Stimulated activated CD4-positive, alpha-beta T cell treated with anti-CD3 and anti-CD28 coated beads, Interleukin-2, amount 100 ng/mL, for 24 hours (primary cell): ENCODE data around the gene CYCS.
"Not testable (repeated sequence)": the region's sequence is repeated elsewhere in the genome, so short reads cannot be mapped to it uniquely, and the experiment has no call there.

Experiments used
- DNase-seq, 2 donors: peaks; one replicate each; pipeline ENCODE4 v3.0.0-alpha.2; 2020

The CYCS gene

GRCh38 chr7:25118048-25118753 lies 6.9 kb downstream of the CYCS start:
- DNase-seq: no peak

GRCh38 chr7:25117226-25118047 lies 7.6 kb downstream of the CYCS start:
- no peak for DNase-seq

DNA sequence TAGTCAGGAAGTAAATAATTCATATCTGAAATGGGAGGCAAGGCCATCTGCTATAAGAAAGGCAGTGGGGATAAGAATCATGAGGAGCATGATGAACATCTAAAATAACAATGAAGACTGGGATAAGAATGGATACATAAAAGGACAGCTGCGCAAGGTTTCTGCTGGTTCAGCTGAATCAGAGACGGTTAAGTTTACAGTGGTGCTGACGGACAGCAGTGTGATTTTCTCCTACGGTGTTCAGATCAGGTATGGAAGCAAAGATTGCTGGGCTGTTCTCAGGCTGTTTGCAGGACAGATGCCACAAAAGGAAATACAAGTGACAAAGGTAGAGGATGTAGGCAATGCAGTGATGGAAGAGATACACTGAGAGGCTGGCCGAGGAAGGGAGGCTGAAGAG lies 8.4 kb downstream of the CYCS start:
- DNase-seq: no peak

- not testable (repeated sequence) for DNase-seq
Measured at GRCh38 chr7:25110514-25110913, 14.5 kb downstream of the CYCS start.

DNA sequence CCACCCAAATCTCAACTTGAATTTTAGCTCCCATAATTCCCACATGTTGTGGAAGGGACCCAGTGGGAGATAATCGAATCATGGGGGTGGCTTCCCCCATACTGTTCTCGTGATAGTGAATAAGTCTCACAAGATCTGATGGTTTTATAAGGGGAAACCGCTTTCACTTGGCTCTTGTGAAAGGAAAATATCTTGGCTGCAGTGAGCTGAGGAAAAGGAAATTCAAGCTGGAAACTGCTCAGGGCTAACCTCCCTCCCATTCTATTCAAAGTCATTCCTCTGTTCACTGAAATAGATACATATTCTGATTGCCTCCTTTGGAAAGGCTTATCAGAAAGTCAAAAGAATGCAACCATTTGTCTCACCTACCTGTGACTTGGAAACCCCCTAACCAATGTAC lies 15.8 kb downstream of the CYCS start:
- DNase-seq: no peak

DNA sequence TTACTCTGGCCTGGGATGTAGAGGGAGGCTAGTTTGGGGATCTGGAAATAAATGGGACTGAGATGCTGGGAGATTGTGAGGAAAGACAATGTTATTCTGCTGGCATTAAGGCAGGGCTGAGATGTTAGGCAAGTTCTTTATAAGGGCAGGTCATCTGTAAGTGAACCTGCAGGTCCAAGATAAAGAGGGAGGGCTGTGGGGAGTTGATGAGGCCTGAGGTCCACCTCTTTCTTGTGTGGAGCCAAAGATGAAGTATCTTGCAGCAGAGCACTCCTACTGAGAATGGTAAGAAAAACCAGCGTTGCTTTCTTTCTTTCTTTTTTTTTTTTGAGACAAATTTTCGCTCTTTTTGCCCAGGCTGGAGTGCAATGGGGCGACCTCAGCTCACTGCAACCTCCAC lies 19.1 kb downstream of the CYCS start:
- no peak for DNase-seq

GRCh38 chr7:25103773-25104172 lies 21.3 kb downstream of the CYCS start:
- DNase-seq: no peak

DNA sequence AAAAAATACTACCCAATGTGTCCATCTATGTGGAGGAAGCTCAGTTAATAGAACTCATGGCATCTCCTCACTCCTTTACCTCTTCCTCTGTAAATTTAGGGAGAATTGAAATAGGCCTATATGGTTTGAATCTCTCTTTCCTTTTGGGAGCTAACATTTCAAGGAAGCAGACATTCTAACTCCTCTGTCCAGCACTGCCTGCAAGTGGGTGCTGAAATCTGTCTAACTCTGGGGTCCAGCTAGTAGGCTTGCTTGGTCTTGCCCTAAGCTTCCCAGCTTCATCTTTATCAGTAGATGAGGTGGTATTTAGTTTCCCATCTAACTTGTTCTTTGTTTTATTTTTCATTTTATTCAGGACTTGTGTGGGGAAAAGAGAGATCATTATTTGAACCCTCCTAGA lies 23.2 kb downstream of the CYCS start:
- DNase-seq: no peak

DNA sequence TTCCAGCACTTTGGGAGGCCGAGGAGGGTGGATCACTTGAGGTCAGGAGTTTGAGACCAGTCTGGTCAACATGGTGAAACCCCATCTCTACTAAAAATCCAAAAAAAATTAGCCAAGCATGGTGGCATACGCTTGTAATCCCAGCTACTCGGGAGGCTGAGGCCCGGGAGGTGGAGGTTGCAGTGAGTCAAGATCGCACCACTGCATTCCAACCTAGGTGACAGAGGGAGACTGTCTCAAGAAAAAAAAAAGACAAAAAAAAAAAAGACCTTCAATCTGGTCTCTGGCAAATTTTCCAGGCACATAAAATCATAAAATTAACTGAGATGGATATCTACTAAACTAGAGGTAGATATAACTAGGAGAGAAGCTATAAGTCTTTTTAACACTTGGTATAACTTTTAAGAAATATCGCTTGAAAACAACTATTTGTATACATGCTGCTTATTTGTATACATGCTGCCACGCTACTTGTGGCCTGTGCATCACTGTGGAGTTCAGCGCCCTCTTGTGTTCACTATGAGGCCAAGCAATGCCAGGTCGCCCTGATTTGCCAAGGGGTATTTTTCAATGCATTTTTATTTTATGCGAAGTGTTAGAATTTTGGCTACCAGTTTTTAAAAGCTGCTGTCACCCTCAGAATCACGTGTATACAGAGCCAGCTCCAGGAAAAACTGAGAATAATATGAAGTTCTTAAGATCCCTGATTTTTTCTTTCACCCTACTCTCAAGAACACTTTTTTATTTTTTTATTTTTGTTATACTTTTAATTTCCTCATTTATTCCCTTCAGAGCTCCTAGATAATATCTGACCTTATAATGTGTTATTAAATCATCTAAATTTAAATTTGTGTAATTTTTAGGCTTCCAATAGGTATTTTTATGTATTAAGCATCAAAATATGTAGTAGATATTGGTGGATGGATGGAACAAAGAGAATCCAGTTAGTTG lies 26.7 kb downstream of the CYCS start:
- peak; percentile 61 to 62 for DNase-seq

DNA sequence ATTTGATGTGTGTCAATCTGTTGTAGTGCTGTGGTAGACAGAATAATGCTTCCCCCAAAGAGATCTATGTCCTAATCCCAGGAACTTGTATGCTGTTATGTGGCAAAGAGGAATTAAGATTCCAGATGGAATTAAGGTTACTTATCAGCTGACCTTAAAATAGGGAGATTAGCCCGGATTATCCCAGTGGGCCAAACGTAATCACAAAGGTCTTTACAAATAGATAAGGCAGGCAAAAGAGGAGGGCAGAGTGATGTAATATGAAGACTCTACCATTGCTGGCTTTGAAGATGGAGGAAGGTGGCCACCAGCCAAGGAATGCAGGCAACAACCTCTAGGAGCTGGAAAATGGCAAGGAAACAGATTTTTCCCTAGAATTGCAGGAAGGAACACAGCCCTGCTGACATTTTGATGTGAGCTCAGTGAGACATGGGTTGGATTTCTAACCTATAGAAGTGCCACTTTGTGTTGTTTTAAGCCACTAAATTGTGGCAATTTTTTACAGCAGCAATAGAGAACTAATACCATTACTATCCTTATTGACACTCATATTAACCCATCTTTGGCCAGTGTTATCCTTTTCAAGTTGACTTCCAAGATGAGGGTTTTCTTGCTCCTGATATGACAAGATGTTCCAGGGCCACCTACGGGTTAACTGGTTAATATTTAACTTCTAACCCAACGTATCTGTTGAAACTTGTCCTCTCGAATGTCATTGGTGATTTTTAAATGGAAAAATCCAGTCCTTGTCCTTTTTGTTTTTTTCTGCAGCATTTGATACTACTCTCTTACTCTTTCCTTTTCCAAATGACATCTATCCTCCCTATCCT lies 29.3 kb downstream of the CYCS start:
- DNase-seq: no peak

GRCh38 chr7:25093268-25093826 lies 31.7 kb downstream of the CYCS start:
- peak; percentile 88 to 89 for DNase-seq

DNA sequence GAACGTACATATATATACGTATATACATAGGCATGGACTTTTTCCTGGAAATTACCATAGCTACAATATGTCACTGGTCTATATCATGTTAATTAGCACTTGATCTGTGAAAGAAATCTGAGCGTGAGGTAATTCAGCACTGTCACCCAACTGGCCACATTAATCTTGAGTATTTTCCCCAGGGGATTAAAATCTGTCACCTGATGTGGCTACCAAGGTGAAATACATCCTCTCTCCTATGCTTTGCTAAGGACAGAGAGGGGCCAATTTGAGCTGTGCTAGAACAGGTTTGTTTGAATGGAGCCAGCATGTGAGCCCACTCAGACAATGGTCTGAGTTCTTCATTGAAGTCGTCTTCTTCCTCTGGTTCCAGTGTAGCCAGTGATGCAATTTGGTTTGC lies 33.3 kb downstream of the CYCS start:
- DNase-seq: no peak

- no peak for DNase-seq
Measured at GRCh38 chr7:25091176-25091575, 33.9 kb downstream of the CYCS start.

DNA sequence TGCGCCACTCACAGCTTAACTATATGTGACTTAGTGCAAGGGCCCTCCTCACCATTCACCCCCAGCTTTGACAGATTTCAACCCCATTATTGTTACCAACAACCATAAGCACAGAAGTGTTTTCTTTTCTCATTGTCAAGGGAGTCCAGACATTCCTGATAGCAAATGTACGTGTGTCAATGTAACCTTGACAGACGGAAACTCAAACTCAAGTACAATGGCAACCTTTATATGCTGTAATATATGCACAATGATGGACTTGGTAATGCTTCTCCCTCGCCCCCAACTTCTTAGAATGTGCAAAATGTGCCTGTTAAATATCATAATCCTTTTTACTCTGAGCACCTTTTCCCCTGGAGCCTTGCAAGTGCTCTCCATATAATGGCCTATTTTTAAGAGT lies 34.7 kb downstream of the CYCS start:
- DNase-seq: no peak

GRCh38 chr7:25087855-25088254 lies 37.2 kb downstream of the CYCS start:
- DNase-seq: no peak

DNA sequence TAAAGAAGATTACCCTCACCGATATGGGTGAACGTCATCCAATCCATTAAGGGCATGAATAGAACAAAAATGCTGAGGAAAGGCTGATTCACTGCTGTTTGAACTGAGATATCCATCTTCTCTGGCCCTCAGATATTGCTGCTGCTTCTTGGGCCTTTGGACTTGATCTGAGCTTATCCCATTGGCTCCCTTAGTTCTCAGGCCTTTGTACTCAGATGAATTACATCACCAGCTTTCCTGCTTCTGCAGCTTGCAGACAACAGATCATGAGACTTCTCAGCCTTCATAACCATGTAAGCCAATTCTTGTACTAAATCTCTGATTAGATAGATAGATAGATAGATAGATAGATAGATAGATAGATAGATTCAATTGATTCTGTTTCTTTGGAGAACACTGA lies 40.2 kb downstream of the CYCS start:
- DNase-seq: no peak

- no peak for DNase-seq
Measured at GRCh38 chr7:25083201-25083600, 41.9 kb downstream of the CYCS start.

DNA sequence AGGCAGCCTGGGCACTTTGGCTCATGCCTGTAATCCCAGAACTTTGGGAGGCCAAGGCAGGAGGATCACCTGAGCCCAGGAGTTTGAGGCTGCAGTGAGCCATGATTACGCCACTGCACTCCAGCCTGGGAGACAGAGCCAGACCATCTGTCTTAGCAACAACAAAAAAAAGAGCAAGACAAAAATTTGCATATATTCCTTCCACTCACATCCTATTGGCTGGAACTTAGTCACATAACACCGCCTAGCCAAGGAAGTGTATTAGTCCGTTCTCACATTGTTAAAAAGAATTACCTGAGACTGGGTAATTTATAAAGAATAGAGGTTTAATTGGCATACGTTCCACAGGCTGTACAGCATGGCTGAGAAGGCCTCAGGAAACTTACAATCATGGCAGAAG lies 43.0 kb downstream of the CYCS start:
- not testable (repeated sequence) for DNase-seq

GRCh38 chr7:25077096-25077495 lies 48.0 kb downstream of the CYCS start:
- DNase-seq: no peak

DNA sequence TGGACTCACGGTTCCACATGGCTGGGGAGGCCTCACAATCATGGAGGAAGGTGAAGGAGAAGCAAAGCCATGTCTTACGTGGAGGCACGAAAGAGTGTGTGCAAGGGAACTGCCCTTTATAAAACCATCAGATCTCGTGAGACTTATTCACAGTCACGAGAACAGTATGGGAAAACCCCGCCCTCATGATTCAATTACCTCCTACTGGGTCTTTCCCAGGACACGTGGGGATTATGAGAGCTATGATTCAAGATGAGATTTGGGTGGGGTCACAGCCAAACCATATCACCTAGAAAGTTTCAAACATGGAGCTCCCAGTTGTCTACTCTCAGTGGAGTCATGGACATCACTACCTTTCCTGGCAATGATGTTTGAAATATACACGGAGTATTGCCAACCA lies 49.6 kb downstream of the CYCS start:
- DNase-seq: peak; percentile 28 to 53

- no peak for DNase-seq
Measured at GRCh38 chr7:25073451-25073850, 51.6 kb downstream of the CYCS start.
